IPS DF 4.7 (cell line): ENCODE data around the gene IL4I1.

Experiments
- DNase-seq: peaks from one replicate; pipeline ENCODE4 v3.0.0-alpha.2; 2013; ENCODE audit warnings: low spot score; ENCODE audit errors: extremely low read depth

IL4I1 gene

DNA sequence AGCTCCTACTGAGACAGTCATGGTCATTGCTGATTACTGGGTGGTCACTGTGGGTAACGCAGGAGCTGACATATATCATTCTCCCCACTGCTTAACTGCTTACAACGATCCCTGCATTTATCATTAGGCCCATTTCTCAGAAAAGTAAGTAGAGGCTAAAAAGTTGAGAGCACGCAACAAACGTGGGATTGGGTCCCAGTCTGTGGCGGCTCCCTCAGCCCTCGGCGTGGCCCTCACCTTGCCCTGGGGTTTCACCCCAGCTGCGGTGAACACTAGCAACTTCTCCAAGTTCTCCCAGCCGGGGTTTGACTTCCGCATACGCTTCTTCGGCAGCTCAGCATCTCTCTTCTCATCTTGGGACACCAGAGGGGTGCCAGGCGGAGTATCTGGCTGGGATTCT, 31.8 kb downstream of the IL4I1 start:
- no peak for DNase-seq

DNA sequence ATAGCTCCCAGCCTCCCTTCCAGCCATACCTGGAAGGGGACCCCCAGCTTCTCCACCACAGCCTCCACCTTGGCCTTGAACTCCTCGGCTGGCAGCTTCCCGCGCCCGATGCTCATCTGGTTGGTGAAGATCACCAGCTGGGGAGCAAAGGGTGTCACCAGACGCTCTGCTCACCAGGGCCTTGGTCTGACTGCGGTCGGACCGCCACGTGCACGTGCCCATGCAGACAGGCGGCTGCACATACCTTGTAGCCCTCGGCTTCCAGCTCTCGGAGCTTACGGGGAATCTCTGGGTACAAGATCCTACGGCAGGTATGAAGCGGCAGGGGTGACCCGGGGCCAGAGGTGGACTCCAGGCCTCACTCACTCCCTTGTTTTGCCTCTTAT, 32.8 kb downstream of the IL4I1 start:
- DNase-seq: no peak

DNA sequence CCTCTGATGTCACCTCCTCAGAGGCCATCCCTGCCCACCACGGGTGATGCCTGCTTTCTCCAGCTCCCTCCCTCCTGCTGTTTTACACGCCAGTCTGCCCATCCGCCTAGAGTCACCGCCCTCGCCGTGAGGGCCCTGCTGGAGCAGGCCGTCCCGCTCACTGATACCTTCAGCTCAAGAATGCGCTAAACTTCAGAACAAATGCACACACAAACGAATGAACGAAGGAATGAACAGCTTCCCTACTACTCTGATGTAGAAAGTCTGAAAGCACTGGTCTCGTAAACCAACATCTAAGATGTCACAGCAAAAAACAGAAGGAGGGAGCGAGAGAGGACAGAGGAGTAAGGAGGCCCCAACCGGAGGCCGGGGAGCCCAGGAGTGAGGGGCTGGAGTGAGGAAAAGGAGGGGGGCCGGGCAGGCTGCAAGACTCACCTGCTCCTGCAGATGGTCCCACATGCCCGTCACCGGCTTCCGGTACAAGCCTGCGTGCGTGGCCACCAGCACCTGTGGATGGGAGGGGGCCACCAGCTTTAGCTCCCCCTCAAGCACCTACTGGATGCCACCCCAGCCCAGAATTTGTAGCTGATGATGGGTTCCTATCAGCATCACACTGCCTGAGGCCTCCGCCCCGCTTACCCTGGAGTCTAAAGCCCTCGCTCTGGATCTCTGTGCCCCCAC, 33.3 kb downstream of the IL4I1 start:
- no peak for DNase-seq

DNA sequence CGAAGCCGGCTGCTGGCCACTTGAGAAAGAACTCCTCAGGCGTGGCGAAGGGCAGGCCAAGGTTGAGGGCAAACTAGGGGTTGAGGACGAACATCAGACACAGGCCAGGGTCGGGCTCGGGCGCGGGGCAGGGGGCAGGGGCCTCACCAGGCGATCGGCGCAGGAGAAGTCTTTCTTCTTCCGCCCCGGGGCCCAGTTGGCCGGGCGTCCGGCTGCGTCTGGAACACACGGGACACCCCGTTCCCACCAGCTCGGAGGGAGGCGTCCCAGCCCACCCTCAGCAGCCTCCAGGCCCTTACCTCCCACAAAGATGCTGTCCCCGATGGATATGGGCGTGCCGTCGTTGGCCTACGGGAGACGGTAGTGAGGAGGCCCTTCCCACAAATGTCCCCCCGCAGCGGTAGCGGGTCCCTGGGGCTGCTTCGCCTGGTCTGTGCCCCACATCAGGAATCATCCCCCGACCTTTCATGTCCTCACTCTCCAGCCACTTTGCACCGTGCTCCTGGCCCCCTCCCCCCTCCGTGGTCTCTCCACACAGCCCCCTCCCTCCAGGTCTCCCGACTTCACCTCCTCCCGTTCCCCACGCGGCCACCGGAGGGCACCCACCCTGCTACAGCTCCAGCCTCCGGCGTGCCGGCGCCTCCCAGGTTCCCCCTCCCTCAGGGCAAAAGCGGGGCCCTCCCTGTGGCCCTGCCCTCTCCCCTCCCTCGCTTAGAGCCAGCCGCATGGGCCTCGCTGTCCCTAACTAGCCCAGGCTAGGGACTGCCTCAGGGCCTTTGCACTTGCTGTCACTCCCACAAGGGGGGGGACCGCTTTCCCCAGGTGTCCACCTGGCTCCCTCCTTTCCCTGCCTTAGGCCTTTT, 34.1 kb downstream of the IL4I1 start:
- DNase-seq: no peak

DNA sequence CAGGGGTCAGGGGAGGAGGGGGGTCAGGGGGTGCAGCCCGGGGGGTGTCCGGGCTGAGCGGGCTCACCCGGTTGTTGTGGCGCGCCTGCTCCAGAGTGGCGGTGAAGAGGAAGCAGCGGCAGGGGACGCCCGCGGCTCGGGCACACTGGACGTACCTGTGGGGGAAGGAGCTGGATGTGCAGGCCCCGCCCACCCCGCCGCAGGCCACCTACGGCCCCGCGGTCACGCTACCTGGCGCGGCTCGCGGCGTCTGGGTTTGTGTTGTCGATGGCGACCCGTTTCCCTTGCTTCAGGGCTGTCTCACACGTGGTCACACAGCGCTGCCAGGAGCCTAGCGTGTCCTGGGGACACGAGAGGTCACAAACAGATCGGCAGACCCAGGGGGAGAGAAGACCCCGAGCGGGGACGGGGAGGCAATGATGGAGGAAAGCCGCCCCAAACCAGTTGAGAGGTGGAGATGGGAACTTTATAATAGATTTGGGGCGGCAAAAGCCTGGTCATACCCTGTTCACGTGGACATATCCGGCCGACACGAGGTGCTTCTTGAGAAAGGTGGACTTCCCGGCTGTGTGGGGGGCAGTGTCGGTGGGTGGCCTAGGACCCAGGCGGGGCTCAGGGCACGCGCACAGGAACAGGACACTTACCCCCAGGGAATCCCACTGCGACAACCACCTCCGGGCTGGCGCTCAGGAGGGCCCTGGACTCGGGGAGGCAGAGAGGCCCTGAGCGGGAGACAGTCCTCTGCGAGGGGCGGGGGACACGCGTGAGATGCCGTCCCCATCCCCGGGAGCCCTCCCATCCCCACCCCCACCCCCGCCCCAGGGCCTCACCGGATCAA, 34.9 kb downstream of the IL4I1 start:
- no peak for DNase-seq

DNA sequence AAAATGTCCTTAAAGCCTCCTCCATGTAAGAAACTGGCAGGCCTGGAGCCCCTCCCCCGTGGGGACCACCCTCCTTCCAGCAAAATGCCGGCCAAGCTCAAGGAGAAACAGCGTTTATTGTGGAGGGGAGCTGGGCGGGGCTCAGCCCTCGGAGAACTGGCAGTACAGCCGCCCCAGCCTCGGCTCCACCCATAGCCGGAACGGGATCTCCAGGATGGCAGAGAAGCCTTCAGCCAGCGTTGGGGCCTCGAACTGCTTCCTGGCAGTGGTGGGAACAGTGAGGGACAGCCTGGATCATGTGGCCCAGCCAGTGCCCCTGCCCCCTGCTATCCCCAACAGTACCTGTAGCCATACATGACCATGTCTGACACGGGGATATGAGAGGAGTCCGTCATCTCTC, 35.6 kb downstream of the IL4I1 start:
- no peak for DNase-seq

DNA sequence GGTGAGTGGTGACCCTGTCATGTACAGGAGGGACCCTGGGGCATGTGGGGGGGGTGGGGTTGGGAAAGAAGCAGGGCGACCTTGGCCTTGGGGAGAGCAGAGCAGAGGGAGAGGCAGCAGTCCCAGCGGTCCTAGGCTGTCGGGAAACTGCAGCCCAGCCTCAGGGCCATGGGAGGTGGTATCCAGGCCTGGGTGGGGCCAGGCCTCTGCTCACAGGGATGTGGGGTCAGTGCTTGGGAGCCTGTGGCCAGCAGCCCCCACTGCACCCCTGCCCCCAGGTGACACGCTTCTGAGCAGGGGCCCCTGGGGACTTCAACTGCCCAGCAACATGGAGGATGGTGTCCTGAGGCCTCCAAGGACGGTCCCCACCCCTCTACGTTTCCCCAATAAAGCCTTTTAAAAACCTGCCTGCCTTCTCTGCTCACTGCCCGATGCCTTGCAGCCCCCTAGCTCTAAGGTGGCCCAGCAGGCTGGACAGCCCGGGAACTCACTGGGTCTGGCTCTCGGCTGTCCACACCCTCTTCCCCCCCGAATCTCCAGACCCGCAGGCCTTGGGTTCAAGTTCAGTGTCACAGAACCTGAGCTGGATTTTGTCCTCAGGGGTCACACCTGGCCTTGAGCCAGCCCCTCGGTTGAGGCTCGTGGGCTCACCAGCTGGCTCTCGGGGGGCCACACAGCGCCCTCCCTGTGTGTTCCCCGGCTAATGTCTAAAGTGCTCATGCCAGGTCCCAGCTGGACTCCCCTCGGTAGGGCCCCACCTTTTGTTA, 36.2 kb downstream of the IL4I1 start:
- DNase-seq: no peak

DNA sequence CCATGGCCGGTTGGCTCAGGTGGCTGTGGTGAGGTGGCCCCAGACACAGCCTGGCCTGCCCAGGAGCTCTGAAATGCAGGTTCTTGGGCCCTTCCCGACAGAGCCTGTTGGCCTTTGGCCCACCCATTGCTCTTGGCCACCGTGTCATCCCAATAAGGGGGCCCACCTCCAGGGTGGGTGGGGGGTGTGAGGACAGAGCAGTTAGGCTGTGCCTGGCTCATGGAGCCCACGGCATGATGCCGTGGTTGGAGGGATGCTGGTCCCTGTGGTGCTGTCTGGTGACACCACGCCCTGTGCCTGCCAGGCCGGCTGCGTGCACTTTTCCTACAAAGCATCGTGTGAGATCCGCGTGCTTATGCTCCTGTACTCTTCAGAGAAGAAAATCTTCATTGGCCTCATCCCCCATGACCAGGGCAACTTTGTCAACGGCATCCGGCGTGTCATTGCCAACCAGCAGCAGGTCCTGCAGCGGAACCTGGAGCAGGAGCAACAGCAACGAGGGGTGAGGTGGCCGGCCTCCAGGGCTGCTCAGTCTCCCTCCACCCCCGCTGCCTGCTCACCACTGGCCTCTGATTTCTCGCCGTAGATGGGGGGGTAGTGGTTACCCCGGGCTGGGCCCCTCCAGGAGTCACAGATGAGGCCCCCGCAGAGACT, 36.9 kb downstream of the IL4I1 start:
- no peak for DNase-seq

DNA sequence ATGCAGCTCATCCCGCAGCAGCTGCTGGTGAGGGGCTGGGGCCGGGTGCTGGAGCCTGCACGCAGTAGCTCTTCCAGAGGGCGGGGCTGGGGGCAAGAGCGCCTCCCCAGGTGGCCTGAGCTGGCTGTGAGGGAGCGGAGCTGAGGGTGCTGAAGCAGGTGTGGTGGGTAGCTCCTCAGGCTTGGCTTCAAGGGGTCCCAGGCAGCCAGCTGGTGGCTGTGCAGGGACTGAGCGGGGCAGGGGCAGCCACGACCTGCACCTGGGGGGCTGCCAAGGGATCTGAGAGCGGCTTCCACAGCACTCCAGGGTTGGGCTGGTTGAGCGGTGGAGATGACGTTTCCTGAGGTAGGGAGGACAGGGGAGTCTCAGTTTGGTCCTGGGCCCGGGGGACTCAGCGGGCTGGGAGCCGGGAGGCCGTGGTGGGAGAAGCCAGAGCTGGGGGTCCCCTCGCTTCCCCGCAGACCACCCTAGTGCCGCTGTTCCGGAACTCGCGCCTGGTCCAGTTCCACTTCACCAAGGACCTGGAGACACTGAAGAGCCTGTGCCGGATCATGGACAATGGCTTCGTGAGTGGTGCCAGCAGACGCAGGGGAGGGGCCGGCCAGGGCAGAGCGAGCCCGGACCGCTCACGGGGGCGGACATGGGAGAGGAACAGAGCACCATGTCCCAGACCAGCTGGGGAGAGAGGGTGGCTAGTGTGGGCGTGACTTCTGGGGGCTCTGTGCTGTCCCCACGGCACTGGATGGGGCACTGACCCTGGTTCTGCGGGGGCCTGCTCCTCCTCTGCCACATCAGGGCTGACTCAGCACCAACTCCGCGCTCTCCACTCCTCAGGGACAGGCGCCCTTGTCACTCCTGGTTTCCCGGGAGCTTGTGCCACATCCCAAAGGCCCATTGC, 38.4 kb downstream of the IL4I1 start:
- DNase-seq: no peak

DNA sequence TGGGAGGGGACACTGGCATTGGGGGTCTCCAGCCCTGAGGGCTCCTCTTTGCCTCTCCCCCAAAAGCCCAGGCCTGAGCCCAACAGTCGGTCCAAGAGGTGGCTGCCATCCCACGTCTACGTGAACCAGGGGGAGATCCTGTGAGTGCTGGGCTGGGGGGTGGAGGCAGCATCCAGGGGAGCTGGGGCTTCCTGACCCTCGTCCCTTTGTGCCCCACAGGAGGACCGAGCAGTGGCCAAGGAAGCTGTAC, 38.9 kb downstream of the IL4I1 start:
- no peak for DNase-seq

DNA sequence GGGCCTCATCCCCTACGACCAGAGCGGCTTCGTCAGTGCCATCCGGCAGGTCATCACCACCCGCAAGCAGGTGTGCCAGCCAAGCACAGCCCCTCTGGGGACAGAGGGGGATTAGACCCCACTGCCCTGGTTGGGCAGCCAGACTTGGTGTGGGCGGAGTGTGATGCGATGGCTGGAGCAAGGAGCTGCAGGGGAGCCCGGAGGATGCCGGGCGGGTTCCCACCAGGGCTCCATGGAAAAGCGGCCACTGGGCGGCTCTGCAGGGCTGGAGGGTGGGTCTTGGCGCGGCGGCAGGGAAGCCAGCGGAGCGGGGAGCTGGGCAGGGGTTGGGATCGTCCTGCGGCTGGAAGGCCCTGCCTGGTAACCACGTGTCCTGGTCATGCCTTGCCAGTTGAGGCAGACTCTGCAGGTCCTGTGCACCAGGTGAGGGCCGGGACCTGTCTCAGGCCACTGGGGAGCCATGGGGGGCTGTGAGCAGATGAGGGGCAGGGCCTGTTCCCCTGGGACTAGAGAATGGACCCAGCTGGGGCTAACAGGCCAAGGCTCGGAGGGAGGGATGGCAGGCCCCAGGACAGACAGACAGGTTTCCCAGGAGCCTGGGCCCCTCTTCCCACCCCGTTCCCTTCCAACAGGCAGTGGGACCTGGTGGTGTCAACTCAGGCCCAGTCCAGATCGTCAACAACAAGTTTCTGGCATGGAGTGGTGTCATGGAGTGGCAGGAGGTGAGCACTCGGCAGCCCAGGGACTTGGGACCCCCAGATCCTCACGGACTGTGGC, 39.4 kb downstream of the IL4I1 start:
- DNase-seq: no peak

DNA sequence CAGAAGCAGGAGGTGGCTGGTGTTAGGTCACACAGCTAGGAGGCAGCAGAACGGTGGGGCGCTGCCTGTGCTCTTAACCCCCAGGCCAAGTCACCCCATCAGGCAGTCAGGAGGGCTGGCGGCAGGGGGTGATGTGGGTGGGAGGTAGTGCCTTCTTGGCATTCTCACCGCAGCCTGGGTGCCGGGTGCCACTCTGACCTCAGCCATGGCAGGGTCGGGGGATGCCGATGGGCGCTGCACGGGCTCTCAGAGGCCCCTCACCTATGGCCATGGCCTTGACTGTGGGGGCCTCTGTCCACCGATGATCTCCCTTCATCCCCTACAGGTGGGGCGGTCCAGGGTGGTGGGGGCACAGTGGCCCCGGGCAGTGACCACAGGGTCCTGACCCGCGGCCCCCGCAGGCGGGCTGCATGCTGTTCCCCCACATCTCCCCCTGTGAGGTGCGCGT, 40.1 kb downstream of the IL4I1 start:
- no peak for DNase-seq

DNA sequence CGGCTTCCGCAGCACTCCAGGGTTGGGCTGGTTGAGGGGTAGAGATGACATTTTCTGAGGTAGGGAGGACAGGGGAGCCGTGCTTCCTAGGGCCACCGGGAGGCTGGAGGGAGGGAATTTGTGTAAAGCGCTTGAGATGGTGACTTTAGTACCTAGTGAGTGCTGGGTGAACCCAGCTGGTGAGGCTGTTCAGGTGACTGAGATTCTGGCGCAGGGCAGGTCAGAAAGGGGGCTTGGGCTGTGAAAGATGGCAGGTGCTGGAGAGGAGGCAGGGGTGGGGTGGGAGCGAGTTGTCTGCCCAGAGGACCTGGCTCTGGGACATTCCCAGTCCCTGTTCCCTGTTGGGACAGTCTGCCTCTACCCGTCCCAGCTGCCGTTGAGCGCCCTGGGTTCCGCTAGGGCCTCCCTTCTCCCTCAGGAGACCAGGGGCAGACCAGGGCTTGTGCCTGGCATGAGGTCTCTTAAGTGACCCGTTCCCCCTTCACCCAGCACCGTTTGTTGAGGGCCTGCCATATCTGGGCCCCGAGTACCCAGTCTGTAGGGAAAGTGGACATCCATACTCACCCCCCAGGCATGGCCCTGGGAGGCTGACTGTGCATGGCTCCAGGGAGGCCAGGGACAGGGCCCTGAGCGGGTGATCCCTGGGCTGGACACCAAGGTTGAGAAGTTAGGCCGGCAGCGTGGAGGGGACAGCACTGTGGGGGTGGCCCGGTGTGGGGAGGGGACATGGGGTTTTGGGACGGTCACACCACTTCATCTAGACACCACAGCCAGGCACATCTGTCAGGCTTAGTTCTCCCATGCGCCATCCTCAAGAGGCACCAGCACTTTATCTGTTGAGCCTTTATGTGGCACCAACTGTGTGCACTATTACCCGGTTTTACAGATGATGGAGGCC, 40.8 kb downstream of the IL4I1 start:
- DNase-seq: no peak

DNA sequence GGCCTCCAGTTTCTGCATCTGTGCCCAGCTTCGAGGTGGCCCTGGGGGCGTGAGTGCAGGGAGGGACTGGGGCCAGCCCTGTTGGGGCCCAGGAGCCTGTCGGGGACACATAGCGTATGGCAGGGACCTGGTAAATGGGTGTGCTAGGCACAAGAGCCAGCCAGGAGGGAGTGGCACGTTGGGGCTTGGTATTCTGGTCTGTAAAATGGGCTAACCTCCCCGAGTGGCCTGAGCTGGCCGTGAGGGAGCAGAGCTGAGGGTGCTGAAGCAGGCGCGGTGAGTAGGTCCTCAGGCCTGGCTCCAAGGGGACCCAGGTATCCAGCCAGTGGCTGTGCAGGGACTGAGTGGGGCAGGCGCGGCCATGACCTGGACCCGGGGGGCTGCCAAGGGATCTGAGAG, 41.4 kb downstream of the IL4I1 start:
- DNase-seq: no peak

DNA sequence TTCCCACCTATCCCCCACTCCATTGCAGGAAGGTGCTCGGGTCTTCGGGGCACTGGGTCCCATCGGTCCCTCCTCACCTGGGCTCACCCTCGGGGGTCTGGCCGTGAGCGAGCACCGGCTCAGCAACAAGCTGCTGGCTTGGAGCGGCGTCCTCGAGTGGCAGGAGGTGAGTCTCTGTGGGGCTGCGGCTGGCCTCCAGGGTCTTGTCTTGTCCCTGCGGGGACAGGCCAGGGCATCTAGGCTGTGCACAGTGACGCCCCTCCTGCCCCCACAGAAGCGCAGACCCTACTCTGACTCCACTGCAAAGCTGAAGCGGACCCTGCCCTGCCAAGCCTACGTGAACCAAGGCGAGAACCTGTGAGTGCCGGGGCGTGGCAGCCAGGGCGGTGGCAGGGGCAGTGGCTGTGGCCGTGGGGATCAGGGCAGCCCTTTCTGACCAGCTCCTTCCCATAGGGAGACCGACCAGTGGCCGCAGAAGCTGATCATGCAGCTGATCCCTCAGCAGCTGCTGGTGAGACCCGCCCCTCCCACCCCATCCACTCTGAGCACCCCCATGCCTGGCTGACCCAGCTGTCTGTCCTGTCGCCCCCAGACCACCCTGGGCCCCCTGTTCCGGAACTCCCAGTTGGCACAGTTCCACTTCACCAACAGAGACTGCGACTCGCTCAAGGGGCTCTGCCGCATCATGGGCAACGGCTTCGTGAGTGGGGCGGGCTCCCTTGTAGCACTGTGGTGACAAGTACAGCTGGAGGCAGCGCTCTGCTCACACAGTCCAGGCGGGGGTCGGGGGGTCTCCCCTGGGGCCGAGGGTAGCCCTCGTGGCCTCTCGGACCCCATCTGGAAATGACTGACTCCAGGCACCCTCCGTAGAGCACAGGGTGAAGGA, 42.1 kb downstream of the IL4I1 start:
- no peak for DNase-seq

DNA sequence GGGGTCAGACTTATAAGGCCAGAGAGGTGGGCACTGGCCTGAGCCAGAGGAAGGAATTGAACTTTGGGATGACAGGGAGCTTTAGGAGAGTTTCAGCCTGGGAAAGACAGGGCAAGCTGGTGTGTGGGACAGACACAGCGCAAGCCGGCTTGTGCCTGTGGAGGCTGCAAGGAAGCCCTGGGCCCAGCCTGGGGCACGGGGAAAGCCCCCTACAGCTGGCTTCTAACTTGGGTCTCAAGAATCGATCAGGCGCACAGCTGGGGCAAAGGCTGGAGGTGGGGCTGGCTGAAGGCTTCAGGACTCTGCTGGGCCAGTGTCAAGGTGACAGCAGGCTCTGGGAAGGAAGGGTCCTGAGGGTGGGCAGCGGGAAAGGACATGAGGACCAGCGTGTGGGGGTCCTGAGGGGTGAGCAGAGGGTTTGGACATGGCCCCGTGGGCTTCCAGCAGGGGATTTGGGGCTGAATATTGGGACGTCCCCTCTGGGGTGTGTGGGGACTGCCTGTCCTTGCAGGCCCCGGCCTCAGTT, 42.8 kb downstream of the IL4I1 start:
- no peak for DNase-seq

DNA sequence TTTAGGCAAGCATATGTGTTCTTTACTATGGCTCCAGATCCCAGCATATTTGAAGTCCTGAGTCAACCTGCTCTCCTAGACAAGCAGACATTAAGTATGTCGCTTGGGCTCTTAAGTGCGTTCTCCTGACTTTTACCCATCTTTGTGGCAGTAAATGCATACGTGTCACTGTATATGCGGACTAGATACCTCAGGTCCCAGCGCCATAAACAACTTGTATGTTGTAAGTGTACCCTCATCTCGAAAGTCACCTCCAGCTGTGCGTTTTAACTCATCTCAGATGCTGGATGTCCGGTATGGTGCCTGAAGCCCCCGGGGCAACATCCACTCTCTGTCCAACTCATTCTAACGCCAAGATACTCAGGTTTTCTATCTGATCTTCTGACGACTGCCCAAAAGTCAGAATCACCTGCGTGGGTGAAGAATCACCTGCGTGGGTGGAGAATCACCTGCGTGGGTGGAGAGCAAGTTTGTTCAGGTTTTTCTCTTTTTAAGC, 44.0 kb downstream of the IL4I1 start:
- no peak for DNase-seq
